Progenitor cell of endocrine pancreas (in vitro differentiated cells): ENCODE data around the gene IL16. TPM values are rescaled to one million over a fixed set of nuclear protein-coding genes. Genes with fewer than 3 reads are reported as not detected.

Experiments
- DNase-seq: peaks from one replicate; pipeline ENCODE4 v3.0.0; 2021; ENCODE audit warnings: low spot score; ENCODE audit not compliant: unreplicated experiment
- H3K27ac Mint-ChIP-seq: 2 replicates; pipeline ENCODE4 v1.8.0; 2021; ENCODE audit warnings: mild to moderate bottlenecking, moderate library complexity, mixed read lengths
- H3K27me3 Mint-ChIP-seq: 2 replicates; pipeline ENCODE4 v1.8.0; 2021; ENCODE audit warnings: mixed read lengths
- H3K36me3 Mint-ChIP-seq: 2 replicates; pipeline ENCODE4 v1.8.0; 2022; ENCODE audit warnings: mixed read lengths; ENCODE audit not compliant: insufficient read depth
- H3K4me1 Mint-ChIP-seq: 2 replicates; pipeline ENCODE4 v1.8.0; 2021; ENCODE audit warnings: low read depth, mixed read lengths
- H3K4me3 Mint-ChIP-seq: 2 replicates; pipeline ENCODE4 v1.8.0; 2021; ENCODE audit warnings: low read depth, mild to moderate bottlenecking, moderate library complexity, mixed read lengths
- H3K9me3 Mint-ChIP-seq: 2 replicates; pipeline ENCODE4 v1.8.0; 2021; ENCODE audit warnings: low read depth, mixed read lengths
- total RNA-seq: library from RNA; stranded (reverse); gene quantifications from 2 replicates; pipeline ENCODE4 v1.2.1, GENCODE V29; 2021
- TF ChIP-seq, protein P1 (sequence below): fragments of 200-600 bp; sonication (generic); IDR thresholded peaks from one replicate; pipeline ENCODE4 v1.5.0; 2021; ENCODE audit warnings: antibody characterized with exemption, mild to moderate bottlenecking; ENCODE audit not compliant: unreplicated experiment

IL16 gene
- total RNA-seq, 1 donor from 2014 or later = 0.38 TPM

DNA sequence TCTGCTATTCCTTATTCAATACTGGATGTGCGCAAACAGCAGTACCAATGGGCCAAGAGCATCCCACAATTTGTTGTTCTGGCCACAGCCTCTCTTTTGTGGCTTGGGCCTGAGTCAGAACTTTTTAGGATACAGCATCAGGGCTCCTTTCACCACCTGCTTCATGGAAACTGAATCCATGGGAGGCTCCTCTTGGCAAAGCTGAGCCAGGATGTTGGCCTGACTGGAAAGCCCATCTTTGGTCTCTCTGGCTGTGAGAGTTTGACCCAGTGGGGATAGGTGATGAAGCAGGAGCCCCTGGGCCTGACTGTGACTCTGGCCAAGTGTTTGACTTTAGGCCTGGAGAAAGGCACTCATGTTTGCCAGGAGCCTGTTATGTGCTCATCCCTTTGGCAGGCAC lies 27.6 kb downstream of the IL16 start:
- no peak overlapping the region for H3K4me3 Mint-ChIP-seq
- no peaks in the 10 kb centered on the region for H3K36me3 Mint-ChIP-seq
- no peak for DNase-seq
- TF ChIP-seq, protein P1, sequence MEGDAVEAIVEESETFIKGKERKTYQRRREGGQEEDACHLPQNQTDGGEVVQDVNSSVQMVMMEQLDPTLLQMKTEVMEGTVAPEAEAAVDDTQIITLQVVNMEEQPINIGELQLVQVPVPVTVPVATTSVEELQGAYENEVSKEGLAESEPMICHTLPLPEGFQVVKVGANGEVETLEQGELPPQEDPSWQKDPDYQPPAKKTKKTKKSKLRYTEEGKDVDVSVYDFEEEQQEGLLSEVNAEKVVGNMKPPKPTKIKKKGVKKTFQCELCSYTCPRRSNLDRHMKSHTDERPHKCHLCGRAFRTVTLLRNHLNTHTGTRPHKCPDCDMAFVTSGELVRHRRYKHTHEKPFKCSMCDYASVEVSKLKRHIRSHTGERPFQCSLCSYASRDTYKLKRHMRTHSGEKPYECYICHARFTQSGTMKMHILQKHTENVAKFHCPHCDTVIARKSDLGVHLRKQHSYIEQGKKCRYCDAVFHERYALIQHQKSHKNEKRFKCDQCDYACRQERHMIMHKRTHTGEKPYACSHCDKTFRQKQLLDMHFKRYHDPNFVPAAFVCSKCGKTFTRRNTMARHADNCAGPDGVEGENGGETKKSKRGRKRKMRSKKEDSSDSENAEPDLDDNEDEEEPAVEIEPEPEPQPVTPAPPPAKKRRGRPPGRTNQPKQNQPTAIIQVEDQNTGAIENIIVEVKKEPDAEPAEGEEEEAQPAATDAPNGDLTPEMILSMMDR = no peak
- H3K27me3 Mint-ChIP-seq = peaks cover 19% of the 10 kb centered on the region
- no peaks in the 10 kb centered on the region for H3K4me1 Mint-ChIP-seq
- H3K9me3 Mint-ChIP-seq = no peaks in the 10 kb centered on the region
- no peak overlapping the region for H3K27ac Mint-ChIP-seq

DNA sequence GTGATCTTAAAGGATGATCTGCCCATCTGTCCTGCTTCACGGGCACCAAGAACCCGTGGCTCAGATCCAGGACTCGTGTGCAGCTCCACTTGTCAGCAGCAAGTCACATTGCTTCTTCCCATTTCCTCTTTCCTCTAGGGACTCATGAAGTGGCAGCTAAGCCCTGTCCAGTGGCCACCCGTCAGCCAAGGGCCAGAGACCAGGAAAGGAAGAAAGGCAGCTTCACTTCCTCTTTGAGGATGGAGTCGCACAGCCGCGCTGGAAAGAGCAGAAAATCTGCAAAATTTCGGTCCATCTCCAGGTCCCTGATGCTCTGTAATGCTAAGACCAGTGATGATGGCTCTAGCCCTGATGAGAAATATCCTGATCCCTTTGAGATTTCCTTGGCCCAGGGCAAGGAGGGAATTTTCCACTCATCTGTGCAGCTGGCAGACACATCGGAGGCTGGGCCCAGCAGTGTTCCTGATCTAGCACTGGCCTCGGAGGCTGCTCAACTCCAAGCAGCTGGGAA lies 28.5 kb downstream of the IL16 start:
- Mint-ChIP-seq H3K4me3 (no peak overlapping the region), H3K27me3 (peaks cover 19% of the 10 kb centered on the region), H3K27ac (no peak overlapping the region), H3K9me3 (no peaks in the 10 kb centered on the region), H3K36me3 (no peaks in the 10 kb centered on the region), H3K4me1 (no peaks in the 10 kb centered on the region)
- no peak for DNase-seq
- TF ChIP-seq, protein P1 = no peak

DNA sequence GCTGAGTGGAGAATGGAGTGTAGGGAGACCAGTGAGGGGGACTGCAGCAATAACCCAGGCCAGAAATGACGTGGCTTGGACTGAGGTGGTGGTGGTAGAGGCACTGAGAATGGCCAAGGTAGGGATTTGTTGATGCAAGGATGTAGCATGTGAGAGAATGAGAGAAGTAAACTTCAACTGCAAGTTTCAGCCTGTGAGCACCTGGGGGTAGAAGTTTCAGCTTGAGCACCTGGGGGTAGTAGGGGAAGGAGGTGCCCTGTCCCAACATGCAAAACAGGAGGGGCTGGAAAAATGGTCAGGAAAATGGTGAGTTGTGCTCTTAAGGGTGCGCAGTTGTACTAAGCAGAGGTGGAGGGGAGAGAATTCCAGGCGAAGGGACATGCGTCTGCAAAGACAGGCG lies 31.0 kb downstream of the IL16 start:
- no peaks in the 10 kb centered on the region for H3K9me3 Mint-ChIP-seq
- peaks cover 14% of the 10 kb centered on the region for H3K27me3 Mint-ChIP-seq
- H3K36me3 Mint-ChIP-seq = no peaks in the 10 kb centered on the region
- H3K4me1 Mint-ChIP-seq = no peaks in the 10 kb centered on the region
- H3K27ac Mint-ChIP-seq = no peak overlapping the region
- TF ChIP-seq, protein P1 = no peak
- DNase-seq = no peak
- no peak overlapping the region for H3K4me3 Mint-ChIP-seq

DNA sequence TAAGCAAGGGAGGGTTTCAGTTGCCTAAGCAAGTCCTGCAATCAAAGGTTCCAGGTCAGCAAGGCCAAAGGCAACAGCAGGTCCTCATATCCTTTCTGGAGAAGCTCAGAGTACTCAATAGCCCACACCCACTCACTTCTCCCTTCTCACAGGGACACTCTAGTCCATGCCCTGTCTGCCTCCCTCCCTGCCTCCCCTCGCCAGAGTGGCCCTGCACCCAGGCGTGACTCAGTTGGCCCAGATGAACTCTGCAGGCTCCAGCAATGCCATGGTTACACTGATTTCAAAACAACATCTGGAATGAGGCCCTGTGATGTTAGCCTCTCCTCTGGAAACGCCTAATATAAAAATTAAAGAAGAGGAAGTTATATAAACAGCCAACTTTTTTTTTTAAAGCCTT lies 32.9 kb downstream of the IL16 start:
- no peak for DNase-seq
- TF ChIP-seq, protein P1 = no peak
- Mint-ChIP-seq H3K4me3 (no peak overlapping the region), H3K27me3 (peaks cover 10% of the 10 kb centered on the region), H3K36me3 (no peaks in the 10 kb centered on the region), H3K9me3 (no peaks in the 10 kb centered on the region), H3K4me1 (no peaks in the 10 kb centered on the region), H3K27ac (no peak overlapping the region)

DNA sequence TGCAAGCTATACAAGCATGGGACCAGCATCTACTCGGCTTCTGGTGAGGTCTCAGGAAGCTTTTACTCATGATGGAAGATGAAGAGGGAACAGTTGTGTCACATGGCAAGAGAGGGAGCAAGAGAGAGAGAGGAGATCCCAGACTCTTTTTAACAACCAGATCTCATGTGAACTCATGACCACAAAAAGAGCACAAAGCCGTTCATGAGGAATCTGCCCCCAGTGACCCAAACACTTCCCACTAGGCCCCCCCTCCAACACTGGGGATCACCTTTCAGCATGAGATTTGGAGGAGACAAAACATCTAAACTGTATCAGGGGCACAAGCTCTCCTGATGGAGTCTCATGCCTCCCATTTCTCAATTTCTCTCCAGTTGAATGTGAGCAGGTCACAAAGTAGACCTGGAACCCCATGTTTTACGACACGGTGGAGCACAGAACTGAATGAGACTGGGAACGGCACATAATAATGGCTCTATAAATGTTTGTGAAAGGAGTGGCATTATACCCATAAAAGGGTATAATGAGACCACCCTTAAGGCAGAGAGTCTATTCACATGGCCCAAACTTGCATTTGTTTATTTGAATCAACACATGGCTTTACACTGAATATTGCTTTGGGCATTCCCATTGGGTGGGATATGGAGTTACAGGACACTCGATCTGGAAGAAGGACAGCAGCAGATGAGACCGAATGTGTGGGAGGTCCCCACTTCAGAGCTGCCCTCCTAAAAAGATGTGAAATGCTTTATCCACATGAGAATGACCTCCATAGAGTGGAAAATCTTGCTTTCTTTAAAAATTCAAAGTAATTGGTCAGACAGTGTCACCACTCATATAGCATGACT lies 38.8 kb downstream of the IL16 start:
- TF ChIP-seq, protein P1 = no peak
- H3K27me3 Mint-ChIP-seq = no peaks in the 10 kb centered on the region
- peaks cover 3% of the 10 kb centered on the region for H3K9me3 Mint-ChIP-seq
- H3K4me3 Mint-ChIP-seq = no peak overlapping the region
- H3K4me1 Mint-ChIP-seq = no peaks in the 10 kb centered on the region
- DNase-seq = no peak
- H3K27ac Mint-ChIP-seq = no peak overlapping the region
- H3K36me3 Mint-ChIP-seq = no peaks in the 10 kb centered on the region
